ENCODE data around the gene TNKS2.

DNA sequence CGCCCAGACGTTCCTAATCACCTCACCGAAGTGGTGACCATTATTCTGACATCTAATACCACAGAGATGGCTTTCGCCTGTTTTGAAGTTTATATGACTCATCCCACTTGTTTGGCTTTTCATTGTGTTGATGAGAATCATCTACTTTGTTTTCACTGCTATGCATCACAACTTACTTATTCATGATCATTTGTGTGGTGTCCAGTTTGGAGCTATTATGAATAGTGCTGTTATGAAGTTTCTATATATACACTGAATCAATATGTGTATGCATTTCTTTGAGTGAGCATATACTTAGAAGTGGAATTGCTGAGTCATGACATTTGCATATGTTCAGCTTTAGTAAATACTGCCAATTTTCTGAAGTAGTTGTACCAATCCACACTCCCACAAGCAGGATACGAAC, 38.6 kb upstream of the TNKS2 start:
- TF ChIP-seq, protein P1, sequence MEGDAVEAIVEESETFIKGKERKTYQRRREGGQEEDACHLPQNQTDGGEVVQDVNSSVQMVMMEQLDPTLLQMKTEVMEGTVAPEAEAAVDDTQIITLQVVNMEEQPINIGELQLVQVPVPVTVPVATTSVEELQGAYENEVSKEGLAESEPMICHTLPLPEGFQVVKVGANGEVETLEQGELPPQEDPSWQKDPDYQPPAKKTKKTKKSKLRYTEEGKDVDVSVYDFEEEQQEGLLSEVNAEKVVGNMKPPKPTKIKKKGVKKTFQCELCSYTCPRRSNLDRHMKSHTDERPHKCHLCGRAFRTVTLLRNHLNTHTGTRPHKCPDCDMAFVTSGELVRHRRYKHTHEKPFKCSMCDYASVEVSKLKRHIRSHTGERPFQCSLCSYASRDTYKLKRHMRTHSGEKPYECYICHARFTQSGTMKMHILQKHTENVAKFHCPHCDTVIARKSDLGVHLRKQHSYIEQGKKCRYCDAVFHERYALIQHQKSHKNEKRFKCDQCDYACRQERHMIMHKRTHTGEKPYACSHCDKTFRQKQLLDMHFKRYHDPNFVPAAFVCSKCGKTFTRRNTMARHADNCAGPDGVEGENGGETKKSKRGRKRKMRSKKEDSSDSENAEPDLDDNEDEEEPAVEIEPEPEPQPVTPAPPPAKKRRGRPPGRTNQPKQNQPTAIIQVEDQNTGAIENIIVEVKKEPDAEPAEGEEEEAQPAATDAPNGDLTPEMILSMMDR (conservative IDR thresholded peaks at IDR 0.05 in 1 of 2, IDR thresholded peaks at IDR 0.05 in 1 of 2; ENCODE audit: extremely low read depth in 1 of 2, insufficient read depth in 1 of 2, low read depth in 1 of 2, low read length in 2 of 2): no peak
- TF ChIP-seq EZH2 (IDR thresholded peaks at IDR 0.05; ENCODE audit: borderline replicate concordance, low read length): no peak
